ENCODE results near the gene B4GALT7. TPM values are rescaled to one million over a fixed set of nuclear protein-coding genes. Genes with fewer than 3 reads are reported as not detected.

B4GALT7 gene
- total and polyA plus RNA-seq, 9 donors, result 17.3 to 23.6 (median 20.3) TPM

DNA sequence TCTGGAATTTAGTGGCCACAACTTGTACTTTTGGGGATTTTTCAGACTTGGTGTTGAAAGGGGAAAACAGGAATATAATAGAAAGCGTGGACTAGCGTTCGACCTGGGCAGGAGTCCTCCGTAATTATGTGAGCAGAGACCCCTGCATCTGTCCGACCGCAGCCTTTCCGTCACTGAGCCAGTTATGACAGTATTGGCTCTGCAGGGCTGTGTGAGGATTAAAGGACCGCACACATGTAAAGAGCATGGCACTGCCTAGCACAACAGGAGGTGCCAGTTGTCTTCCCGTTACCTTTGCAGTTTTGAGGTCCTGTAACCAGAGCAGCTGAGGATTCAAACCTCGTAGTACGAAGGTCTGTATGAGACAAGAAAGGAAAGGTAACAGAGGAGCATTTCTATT, 1.2 kb downstream of the B4GALT7 start:
- Histone ChIP-seq H3K27ac (ENCODE audit: low read length) (no peak overlapping the region), H3K27me3 (ENCODE audit: control insufficient read depth, insufficient read depth, low read length) (no peaks in the 10 kb centered on the region), H3K4me3 (ENCODE audit: low read length) (peak overlapping the region; percentile 81), H3K36me3 (ENCODE audit: control insufficient read depth, insufficient read depth, low read length) (peaks cover 16% of the 10 kb centered on the region), H3K4me1 (ENCODE audit: control insufficient read depth, insufficient read depth, low read length) (peaks cover 8% of the 10 kb centered on the region), H3K9me3 (replicated peaks; ENCODE audit: control insufficient read depth, low read depth, low read length) (no peaks in the 10 kb centered on the region)
- WGBS (ENCODE audit: insufficient coverage), result 77% methylated on average over 11 of the region's 11 CpGs
- DNase-seq, result peak; percentile 3

- Histone ChIP-seq H3K36me3 (ENCODE audit: control insufficient read depth, insufficient read depth, low read length) (peaks cover 12% of the 10 kb centered on the region), H3K27me3 (ENCODE audit: control insufficient read depth, insufficient read depth, low read length) (no peaks in the 10 kb centered on the region), H3K27ac (ENCODE audit: low read length) (no peak overlapping the region), H3K4me1 (ENCODE audit: control insufficient read depth, insufficient read depth, low read length) (peaks cover 8% of the 10 kb centered on the region), H3K9me3 (replicated peaks; ENCODE audit: control insufficient read depth, low read depth, low read length) (no peaks in the 10 kb centered on the region), H3K4me3 (ENCODE audit: low read length) (no peak overlapping the region)
- DNase-seq, result peak; percentile 10
- WGBS (ENCODE audit: insufficient coverage), result 91% methylated on average over 6 of the region's 13 CpGs
Observed at GRCh38 chr5:177601577-177602457, 1.9 kb downstream of the B4GALT7 start.

DNA sequence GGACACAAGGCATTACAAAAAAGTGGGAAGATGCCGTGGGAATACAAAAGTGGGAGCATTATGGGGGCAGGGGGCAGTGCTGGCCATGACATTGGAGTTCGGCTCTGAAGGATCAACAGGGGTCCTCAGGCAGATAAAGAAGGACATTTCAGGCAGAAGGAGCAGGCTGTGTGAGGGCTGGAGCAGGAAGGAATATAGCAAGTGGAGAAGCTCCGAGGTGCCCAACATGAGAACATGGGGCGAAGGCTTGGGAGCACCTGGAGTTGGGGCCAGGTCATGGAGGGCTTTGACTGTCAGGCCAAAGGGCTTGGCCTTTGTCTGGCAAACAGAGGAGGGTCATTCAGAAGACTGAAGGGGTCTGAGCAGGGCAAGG, 2.5 kb downstream of the B4GALT7 start:
- 93% methylated on average over 4 of the region's 4 CpGs for WGBS (ENCODE audit: insufficient coverage)
- peaks cover 13% of the 10 kb centered on the region for H3K36me3 ChIP-seq (ENCODE audit: control insufficient read depth, insufficient read depth, low read length)

GRCh38 chr5:177603631-177604030, 3.7 kb downstream of the B4GALT7 start:
- Histone ChIP-seq H3K4me1 (ENCODE audit: control insufficient read depth, insufficient read depth, low read length) (peaks cover 13% of the 10 kb centered on the region), H3K27ac (ENCODE audit: low read length) (no peak overlapping the region), H3K27me3 (ENCODE audit: control insufficient read depth, insufficient read depth, low read length) (no peaks in the 10 kb centered on the region), H3K4me3 (ENCODE audit: low read length) (no peak overlapping the region), H3K9me3 (replicated peaks; ENCODE audit: control insufficient read depth, low read depth, low read length) (no peaks in the 10 kb centered on the region), H3K36me3 (ENCODE audit: control insufficient read depth, insufficient read depth, low read length) (peaks cover 17% of the 10 kb centered on the region)
- DNase-seq, result peak; percentile 5
- WGBS (ENCODE audit: insufficient coverage), result 77% methylated on average over 8 of the region's 8 CpGs

More for the DNA sequence above, 2.5 kb downstream of the B4GALT7 start:
- Histone ChIP-seq H3K27ac (ENCODE audit: low read length) (no peak overlapping the region), H3K4me3 (ENCODE audit: low read length) (no peak overlapping the region), H3K27me3 (ENCODE audit: control insufficient read depth, insufficient read depth, low read length) (no peaks in the 10 kb centered on the region), H3K9me3 (replicated peaks; ENCODE audit: control insufficient read depth, low read depth, low read length) (no peaks in the 10 kb centered on the region), H3K4me1 (ENCODE audit: control insufficient read depth, insufficient read depth, low read length) (peaks cover 10% of the 10 kb centered on the region)
- DNase-seq, result no peak

DNA sequence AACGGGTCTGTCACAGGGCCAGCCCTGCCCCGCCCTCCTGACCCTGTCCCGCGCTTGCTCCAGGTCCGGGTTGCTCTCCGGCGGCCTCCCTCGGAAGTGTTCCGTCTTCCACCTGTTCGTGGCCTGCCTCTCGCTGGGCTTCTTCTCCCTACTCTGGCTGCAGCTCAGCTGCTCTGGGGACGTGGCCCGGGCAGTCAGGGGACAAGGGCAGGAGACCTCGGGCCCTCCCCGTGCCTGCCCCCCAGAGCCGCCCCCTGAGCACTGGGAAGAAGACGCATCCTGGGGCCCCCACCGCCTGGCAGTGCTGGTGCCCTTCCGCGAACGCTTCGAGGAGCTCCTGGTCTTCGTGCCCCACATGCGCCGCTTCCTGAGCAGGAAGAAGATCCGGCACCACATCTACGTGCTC, 4.2 kb downstream of the B4GALT7 start:
- no peak overlapping the region for H3K27ac ChIP-seq (ENCODE audit: low read length)
- H3K27me3 ChIP-seq (ENCODE audit: control insufficient read depth, insufficient read depth, low read length), result no peaks in the 10 kb centered on the region
- peaks cover 13% of the 10 kb centered on the region for H3K4me1 ChIP-seq (ENCODE audit: control insufficient read depth, insufficient read depth, low read length)
- no peak overlapping the region for H3K4me3 ChIP-seq (ENCODE audit: low read length)
- WGBS (ENCODE audit: insufficient coverage), result 89% methylated on average over 26 of the region's 27 CpGs
- H3K9me3 ChIP-seq (replicated peaks; ENCODE audit: control insufficient read depth, low read depth, low read length), result no peaks in the 10 kb centered on the region
- DNase-seq, result peak; percentile 2
- peaks cover 21% of the 10 kb centered on the region for H3K36me3 ChIP-seq (ENCODE audit: control insufficient read depth, insufficient read depth, low read length)

DNA sequence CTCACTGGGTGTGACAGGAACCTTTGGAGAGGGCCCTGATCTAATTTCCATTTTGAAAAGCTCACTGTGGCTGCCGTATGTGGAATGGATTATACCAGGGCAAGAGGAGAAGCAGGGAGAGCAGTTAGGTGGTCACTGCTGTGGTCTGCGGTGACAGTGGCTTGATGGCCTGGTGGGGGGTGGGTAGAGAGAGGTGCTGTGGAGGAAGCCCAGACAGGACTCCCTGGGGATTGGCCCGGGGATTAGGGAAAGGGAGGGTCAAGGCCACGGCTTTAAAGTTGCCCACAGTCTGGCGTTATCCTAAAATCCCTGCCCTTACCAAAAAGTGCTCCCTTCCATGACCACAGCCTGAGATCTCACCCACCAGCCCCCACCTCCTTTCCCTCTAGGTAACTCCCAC, 4.7 kb downstream of the B4GALT7 start:
- peak; percentile 5 for DNase-seq
- H3K9me3 ChIP-seq (replicated peaks; ENCODE audit: control insufficient read depth, low read depth, low read length), result no peaks in the 10 kb centered on the region
- peaks cover 24% of the 10 kb centered on the region for H3K36me3 ChIP-seq (ENCODE audit: control insufficient read depth, insufficient read depth, low read length)
- 76% methylated on average over 4 of the region's 5 CpGs for WGBS (ENCODE audit: insufficient coverage)
- H3K27ac ChIP-seq (ENCODE audit: low read length), result no peak overlapping the region
- no peak overlapping the region for H3K4me3 ChIP-seq (ENCODE audit: low read length)
- H3K27me3 ChIP-seq (ENCODE audit: control insufficient read depth, insufficient read depth, low read length), result no peaks in the 10 kb centered on the region
- peaks cover 13% of the 10 kb centered on the region for H3K4me1 ChIP-seq (ENCODE audit: control insufficient read depth, insufficient read depth, low read length)

GRCh38 chr5:177605078-177605477, 5.1 kb downstream of the B4GALT7 start:
- no peaks in the 10 kb centered on the region for H3K27me3 ChIP-seq (ENCODE audit: control insufficient read depth, insufficient read depth, low read length)
- H3K4me3 ChIP-seq (ENCODE audit: low read length), result no peak overlapping the region
- WGBS (ENCODE audit: insufficient coverage), result 95% methylated on average over 3 of the region's 5 CpGs
- peak; percentile 9 for DNase-seq
- peaks cover 13% of the 10 kb centered on the region for H3K4me1 ChIP-seq (ENCODE audit: control insufficient read depth, insufficient read depth, low read length)
- H3K9me3 ChIP-seq (replicated peaks; ENCODE audit: control insufficient read depth, low read depth, low read length), result no peaks in the 10 kb centered on the region
- H3K36me3 ChIP-seq (ENCODE audit: control insufficient read depth, insufficient read depth, low read length), result peaks cover 24% of the 10 kb centered on the region
- H3K27ac ChIP-seq (ENCODE audit: low read length), result no peak overlapping the region

DNA sequence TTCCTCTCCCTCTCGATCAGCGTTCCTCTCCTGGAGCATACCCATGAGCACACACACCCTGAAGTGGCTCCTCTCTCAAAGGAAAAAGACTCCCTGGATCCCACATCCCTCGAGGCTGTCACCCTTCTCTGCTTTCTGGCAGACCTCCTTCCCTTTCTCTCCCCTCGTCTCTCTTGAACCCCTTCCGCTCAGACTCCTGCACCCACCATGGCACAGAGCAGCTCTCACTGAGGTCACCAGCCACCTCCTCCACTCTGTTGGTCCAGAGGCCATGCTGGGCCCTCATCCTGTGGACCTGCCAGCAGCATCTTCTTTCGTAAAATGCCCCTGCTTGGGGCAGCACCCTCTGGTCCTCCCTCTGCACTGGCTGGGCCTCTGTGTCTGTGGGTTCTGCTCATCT, 5.7 kb downstream of the B4GALT7 start:
- no peak overlapping the region for H3K4me3 ChIP-seq (ENCODE audit: low read length)
- no peak for DNase-seq
- no peaks in the 10 kb centered on the region for H3K27me3 ChIP-seq (ENCODE audit: control insufficient read depth, insufficient read depth, low read length)
- H3K4me1 ChIP-seq (ENCODE audit: control insufficient read depth, insufficient read depth, low read length), result peaks cover 12% of the 10 kb centered on the region
- peaks cover 24% of the 10 kb centered on the region for H3K36me3 ChIP-seq (ENCODE audit: control insufficient read depth, insufficient read depth, low read length)
- no peaks in the 10 kb centered on the region for H3K9me3 ChIP-seq (replicated peaks; ENCODE audit: control insufficient read depth, low read depth, low read length)
- H3K27ac ChIP-seq (ENCODE audit: low read length), result no peak overlapping the region
- 83% methylated on average over 4 of the region's 6 CpGs for WGBS (ENCODE audit: insufficient coverage)

GRCh38 chr5:177606071-177607051, 6.4 kb downstream of the B4GALT7 start:
- no peaks in the 10 kb centered on the region for H3K27me3 ChIP-seq (ENCODE audit: control insufficient read depth, insufficient read depth, low read length)
- WGBS (ENCODE audit: insufficient coverage), result 75% methylated on average over 18 of the region's 22 CpGs

DNA sequence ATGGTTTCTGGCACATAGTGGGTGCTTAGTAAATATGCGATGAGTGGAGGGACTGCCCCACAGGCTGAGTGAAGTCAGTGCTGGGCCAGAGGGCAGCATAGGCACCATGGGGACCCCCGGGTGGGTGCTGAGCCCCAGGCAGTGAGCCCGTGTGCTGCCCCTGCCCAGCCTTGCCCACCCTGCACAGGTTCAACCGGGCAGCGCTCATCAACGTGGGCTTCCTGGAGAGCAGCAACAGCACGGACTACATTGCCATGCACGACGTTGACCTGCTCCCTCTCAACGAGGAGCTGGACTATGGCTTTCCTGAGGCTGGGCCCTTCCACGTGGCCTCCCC, 7.2 kb downstream of the B4GALT7 start:
- H3K27ac ChIP-seq (ENCODE audit: low read length), result no peak overlapping the region
- H3K4me1 ChIP-seq (ENCODE audit: control insufficient read depth, insufficient read depth, low read length), result peaks cover 8% of the 10 kb centered on the region
- WGBS (ENCODE audit: insufficient coverage), result 40% methylated on average over 10 of the region's 11 CpGs
- no peak overlapping the region for H3K4me3 ChIP-seq (ENCODE audit: low read length)
- peaks cover 24% of the 10 kb centered on the region for H3K36me3 ChIP-seq (ENCODE audit: control insufficient read depth, insufficient read depth, low read length)
- H3K27me3 ChIP-seq (ENCODE audit: control insufficient read depth, insufficient read depth, low read length), result no peaks in the 10 kb centered on the region
- no peak for DNase-seq
- no peaks in the 10 kb centered on the region for H3K9me3 ChIP-seq (replicated peaks; ENCODE audit: control insufficient read depth, low read depth, low read length)

More at GRCh38 chr5:177606071-177607051, 6.4 kb downstream of the B4GALT7 start:
- Histone ChIP-seq H3K4me1 (ENCODE audit: control insufficient read depth, insufficient read depth, low read length) (peaks cover 7% of the 10 kb centered on the region), H3K9me3 (replicated peaks; ENCODE audit: control insufficient read depth, low read depth, low read length) (no peaks in the 10 kb centered on the region), H3K36me3 (ENCODE audit: control insufficient read depth, insufficient read depth, low read length) (peaks cover 24% of the 10 kb centered on the region), H3K4me3 (ENCODE audit: low read length) (no peak overlapping the region), H3K27ac (ENCODE audit: low read length) (no peak overlapping the region)
- peak; percentile 10 for DNase-seq

Data from muscle of leg (tissue), 11 donors.